Measurements from ENCODE around the gene PTTG1IP. TPM values are rescaled to one million over a fixed set of nuclear protein-coding genes. Genes with fewer than 3 reads are reported as not detected.

PTTG1IP gene
- total RNA-seq, 2 experiments from 2014 or later = 38.9 to 58.1 TPM

- DNase-seq (ENCODE audit: low spot score) = peak; percentile 34
- Histone ChIP-seq H3K4me2 (ENCODE audit: low read length) (peak overlapping the region; percentile 88), H4K20me1 (ENCODE audit: insufficient read depth, low read length) (peaks cover 12% of the 10 kb centered on the region; the same call in 1 of the 2 replicates), H3K9me3 (ENCODE audit: low read length) (no peaks in the 10 kb centered on the region), H3K9me2 (ENCODE audit: insufficient read depth, low read length) (no peaks in the 10 kb centered on the region), H2AFZ (ENCODE audit: low read length) (peak overlapping the region; percentile 86; the same call in 1 of the 2 replicates), H3K4me3 (ENCODE audit: low read depth, low read length, poor library complexity, severe bottlenecking) (peak overlapping the region; percentile 81), H3K27ac (ENCODE audit: low read depth, low read length, poor library complexity, severe bottlenecking) (peak overlapping the region; percentile 19), H3K36me3 (ENCODE audit: insufficient read depth, low read length) (no peaks in the 10 kb centered on the region), H3K79me2 (ENCODE audit: insufficient read depth, low read depth, low read length) (peaks cover 14% of the 10 kb centered on the region; the same call in 1 of the 2 replicates), H3K4me1 (ENCODE audit: insufficient read depth, low read length, poor library complexity, severe bottlenecking) (peaks cover 33% of the 10 kb centered on the region)
- BruUV-seq (replicated peaks) = no TSS peak
- ChIA-PET CTCF (ENCODE audit: unreplicated experiment) (interaction anchor here (0.5 to 0.6 kb wide), 2 partner anchors 39 to 61 kb away, joined by 3 read pairs; no protein-coding TSS in a partner anchor), POLR2A (interaction anchor here (0.7 kb wide), 1 partner anchor 82 kb away, joined by 3 read pairs; no protein-coding TSS in a partner anchor)
- intact Hi-C loops (cut with micrococcal nuclease; ENCODE audit: unreplicated experiment) = loop anchor here (2.0 kb wide), 1 partner anchor 63 kb away; no protein-coding TSS in a partner anchor
- TF ChIP-seq, protein P1, sequence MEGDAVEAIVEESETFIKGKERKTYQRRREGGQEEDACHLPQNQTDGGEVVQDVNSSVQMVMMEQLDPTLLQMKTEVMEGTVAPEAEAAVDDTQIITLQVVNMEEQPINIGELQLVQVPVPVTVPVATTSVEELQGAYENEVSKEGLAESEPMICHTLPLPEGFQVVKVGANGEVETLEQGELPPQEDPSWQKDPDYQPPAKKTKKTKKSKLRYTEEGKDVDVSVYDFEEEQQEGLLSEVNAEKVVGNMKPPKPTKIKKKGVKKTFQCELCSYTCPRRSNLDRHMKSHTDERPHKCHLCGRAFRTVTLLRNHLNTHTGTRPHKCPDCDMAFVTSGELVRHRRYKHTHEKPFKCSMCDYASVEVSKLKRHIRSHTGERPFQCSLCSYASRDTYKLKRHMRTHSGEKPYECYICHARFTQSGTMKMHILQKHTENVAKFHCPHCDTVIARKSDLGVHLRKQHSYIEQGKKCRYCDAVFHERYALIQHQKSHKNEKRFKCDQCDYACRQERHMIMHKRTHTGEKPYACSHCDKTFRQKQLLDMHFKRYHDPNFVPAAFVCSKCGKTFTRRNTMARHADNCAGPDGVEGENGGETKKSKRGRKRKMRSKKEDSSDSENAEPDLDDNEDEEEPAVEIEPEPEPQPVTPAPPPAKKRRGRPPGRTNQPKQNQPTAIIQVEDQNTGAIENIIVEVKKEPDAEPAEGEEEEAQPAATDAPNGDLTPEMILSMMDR (conservative IDR thresholded peaks at IDR 0.05; ENCODE audit: low read length) = peak; percentile 47
- TF ChIP-seq EZH2phosphoT487 (IDR thresholded peaks at IDR 0.05; ENCODE audit: borderline replicate concordance, low read depth, low read length) = no peak
Observed at GRCh38 chr21:44875316-44875700, 1.8 kb upstream of the PTTG1IP start.

GRCh38 chr21:44874497-44875315 lies 1.2 kb upstream of the PTTG1IP start:
- DNase-seq (ENCODE audit: low spot score) = peak; percentile 34
- ChIA-PET POLR2A (interaction anchor here (0.7 kb wide), 1 partner anchor 81 kb away, joined by 3 read pairs; no protein-coding TSS in a partner anchor), CTCF (ENCODE audit: unreplicated experiment) (interaction anchor here (0.6 to 1.0 kb wide), 2 partner anchors 39 to 236 kb away, joined by 3 read pairs; no protein-coding TSS in a partner anchor)
- H3K9me2 ChIP-seq (ENCODE audit: insufficient read depth, low read length) = no peaks in the 10 kb centered on the region
- H3K4me2 ChIP-seq (ENCODE audit: low read length) = peak overlapping the region; percentile 88
- peaks cover 14% of the 10 kb centered on the region; the same call in 1 of the 2 replicates for H3K79me2 ChIP-seq (ENCODE audit: insufficient read depth, low read depth, low read length)
- H3K9me3 ChIP-seq (ENCODE audit: low read length) = no peaks in the 10 kb centered on the region
- H3K4me3 ChIP-seq (ENCODE audit: low read depth, low read length, poor library complexity, severe bottlenecking) = peak overlapping the region; percentile 81
- peaks cover 12% of the 10 kb centered on the region; the same call in 1 of the 2 replicates for H4K20me1 ChIP-seq (ENCODE audit: insufficient read depth, low read length)
- TF ChIP-seq, protein P1 (conservative IDR thresholded peaks at IDR 0.05; ENCODE audit: low read length) = no peak
- no peak for TF ChIP-seq EZH2phosphoT487 (IDR thresholded peaks at IDR 0.05; ENCODE audit: borderline replicate concordance, low read depth, low read length)
- BruUV-seq (replicated peaks) = no TSS peak
- peak overlapping the region; percentile 86; the same call in 1 of the 2 replicates for H2AFZ ChIP-seq (ENCODE audit: low read length)
- peak overlapping the region; percentile 20 for H3K27ac ChIP-seq (ENCODE audit: low read depth, low read length, poor library complexity, severe bottlenecking)
- intact Hi-C loops (cut with micrococcal nuclease; ENCODE audit: unreplicated experiment) = loop anchor here (2.0 kb wide), 1 partner anchor 64 kb away; no protein-coding TSS in a partner anchor
- peaks cover 30% of the 10 kb centered on the region for H3K4me1 ChIP-seq (ENCODE audit: insufficient read depth, low read length, poor library complexity, severe bottlenecking)
- no peaks in the 10 kb centered on the region for H3K36me3 ChIP-seq (ENCODE audit: insufficient read depth, low read length)

All from OCI-LY7 (cell line).